HL-60 (cell line): ENCODE data around the gene PTPRF.

Experiments
- DNase-seq, 2 experiments: peaks; one replicate each; pipeline ENCODE4 v3.0.0-alpha.2; 2010 to 2020; ENCODE audit warnings: low read depth in 1 of 2, low spot score in 1 of 2
- H3K27ac ChIP-seq: fragments of 250-450 bp; sonication (Bioruptor Pico); replicated peaks from 2 replicates; pipeline ENCODE4 v1.5.1; 2020; ENCODE audit warnings: mild to moderate bottlenecking, moderate library complexity
- H3K27me3 ChIP-seq: fragments of 250-450 bp; sonication (Bioruptor Pico); 2 replicates; pipeline ENCODE4 v1.5.1; 2021; ENCODE audit warnings: mild to moderate bottlenecking, moderate library complexity; ENCODE audit not compliant: insufficient read depth, poor library complexity, severe bottlenecking
- H3K4me3 ChIP-seq: replicated peaks from 2 replicates; pipeline ENCODE4 v1.5.1; 2011; ENCODE audit warnings: mild to moderate bottlenecking, control low read depth, low read length; ENCODE audit not compliant: insufficient read depth
- GABPA ChIP-seq: IDR thresholded peaks from 2 replicates; pipeline ENCODE4 v1.6.1; 2012; ENCODE audit warnings: low read depth
- POLR2AphosphoS5 ChIP-seq: IDR thresholded peaks from 2 replicates; pipeline ENCODE4 v1.6.1; 2012; ENCODE audit warnings: low read depth
- SPI1 ChIP-seq: IDR thresholded peaks from 2 replicates; pipeline ENCODE4 v1.6.1; 2012; ENCODE audit warnings: low read depth, mild to moderate bottlenecking, borderline replicate concordance
- TF ChIP-seq, protein P1 (sequence below): IDR thresholded peaks from 2 replicates; pipeline ENCODE4 v1.6.1; 2012; ENCODE audit warnings: low read depth; ENCODE audit not compliant: insufficient replicate concordance
- TF ChIP-seq, protein P2 (sequence below): IDR thresholded peaks from one replicate; pipeline ENCODE4 v1.5.1; 2011; ENCODE audit warnings: low read length, control low read depth, inconsistent platforms; ENCODE audit not compliant: insufficient read depth

The PTPRF gene

GRCh38 chr1:43550598-43551246, 20.0 kb downstream of the PTPRF start:
- no peak overlapping the region for H3K4me3 ChIP-seq
- TF ChIP-seq GABPA (no peak), POLR2AphosphoS5 (no peak), SPI1 (no peak)
- TF ChIP-seq, protein P1, sequence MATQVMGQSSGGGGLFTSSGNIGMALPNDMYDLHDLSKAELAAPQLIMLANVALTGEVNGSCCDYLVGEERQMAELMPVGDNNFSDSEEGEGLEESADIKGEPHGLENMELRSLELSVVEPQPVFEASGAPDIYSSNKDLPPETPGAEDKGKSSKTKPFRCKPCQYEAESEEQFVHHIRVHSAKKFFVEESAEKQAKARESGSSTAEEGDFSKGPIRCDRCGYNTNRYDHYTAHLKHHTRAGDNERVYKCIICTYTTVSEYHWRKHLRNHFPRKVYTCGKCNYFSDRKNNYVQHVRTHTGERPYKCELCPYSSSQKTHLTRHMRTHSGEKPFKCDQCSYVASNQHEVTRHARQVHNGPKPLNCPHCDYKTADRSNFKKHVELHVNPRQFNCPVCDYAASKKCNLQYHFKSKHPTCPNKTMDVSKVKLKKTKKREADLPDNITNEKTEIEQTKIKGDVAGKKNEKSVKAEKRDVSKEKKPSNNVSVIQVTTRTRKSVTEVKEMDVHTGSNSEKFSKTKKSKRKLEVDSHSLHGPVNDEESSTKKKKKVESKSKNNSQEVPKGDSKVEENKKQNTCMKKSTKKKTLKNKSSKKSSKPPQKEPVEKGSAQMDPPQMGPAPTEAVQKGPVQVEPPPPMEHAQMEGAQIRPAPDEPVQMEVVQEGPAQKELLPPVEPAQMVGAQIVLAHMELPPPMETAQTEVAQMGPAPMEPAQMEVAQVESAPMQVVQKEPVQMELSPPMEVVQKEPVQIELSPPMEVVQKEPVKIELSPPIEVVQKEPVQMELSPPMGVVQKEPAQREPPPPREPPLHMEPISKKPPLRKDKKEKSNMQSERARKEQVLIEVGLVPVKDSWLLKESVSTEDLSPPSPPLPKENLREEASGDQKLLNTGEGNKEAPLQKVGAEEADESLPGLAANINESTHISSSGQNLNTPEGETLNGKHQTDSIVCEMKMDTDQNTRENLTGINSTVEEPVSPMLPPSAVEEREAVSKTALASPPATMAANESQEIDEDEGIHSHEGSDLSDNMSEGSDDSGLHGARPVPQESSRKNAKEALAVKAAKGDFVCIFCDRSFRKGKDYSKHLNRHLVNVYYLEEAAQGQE, result no peak
- TF ChIP-seq, protein P2, sequence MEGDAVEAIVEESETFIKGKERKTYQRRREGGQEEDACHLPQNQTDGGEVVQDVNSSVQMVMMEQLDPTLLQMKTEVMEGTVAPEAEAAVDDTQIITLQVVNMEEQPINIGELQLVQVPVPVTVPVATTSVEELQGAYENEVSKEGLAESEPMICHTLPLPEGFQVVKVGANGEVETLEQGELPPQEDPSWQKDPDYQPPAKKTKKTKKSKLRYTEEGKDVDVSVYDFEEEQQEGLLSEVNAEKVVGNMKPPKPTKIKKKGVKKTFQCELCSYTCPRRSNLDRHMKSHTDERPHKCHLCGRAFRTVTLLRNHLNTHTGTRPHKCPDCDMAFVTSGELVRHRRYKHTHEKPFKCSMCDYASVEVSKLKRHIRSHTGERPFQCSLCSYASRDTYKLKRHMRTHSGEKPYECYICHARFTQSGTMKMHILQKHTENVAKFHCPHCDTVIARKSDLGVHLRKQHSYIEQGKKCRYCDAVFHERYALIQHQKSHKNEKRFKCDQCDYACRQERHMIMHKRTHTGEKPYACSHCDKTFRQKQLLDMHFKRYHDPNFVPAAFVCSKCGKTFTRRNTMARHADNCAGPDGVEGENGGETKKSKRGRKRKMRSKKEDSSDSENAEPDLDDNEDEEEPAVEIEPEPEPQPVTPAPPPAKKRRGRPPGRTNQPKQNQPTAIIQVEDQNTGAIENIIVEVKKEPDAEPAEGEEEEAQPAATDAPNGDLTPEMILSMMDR, result no peak
- no peak for DNase-seq
- H3K27me3 ChIP-seq, result peaks cover 2% of the 10 kb centered on the region
- no peak overlapping the region for H3K27ac ChIP-seq

GRCh38 chr1:43551396-43551888, 20.8 kb downstream of the PTPRF start:
- TF ChIP-seq SPI1, result no peak
- TF ChIP-seq GABPA, result no peak
- TF ChIP-seq, protein P2, result no peak
- no peak for TF ChIP-seq POLR2AphosphoS5
- TF ChIP-seq, protein P1, result no peak
- Histone ChIP-seq H3K4me3 (no peak overlapping the region), H3K27ac (no peak overlapping the region), H3K27me3 (peaks cover 2% of the 10 kb centered on the region)
- DNase-seq, result no peak

GRCh38 chr1:43552059-43552742, 21.5 kb downstream of the PTPRF start:
- no peak for DNase-seq
- TF ChIP-seq POLR2AphosphoS5 (no peak), GABPA (no peak), SPI1 (no peak)
- TF ChIP-seq, protein P2, result no peak
- TF ChIP-seq, protein P1, result no peak
- Histone ChIP-seq H3K27me3 (peaks cover 2% of the 10 kb centered on the region), H3K4me3 (no peak overlapping the region), H3K27ac (no peak overlapping the region)
